HepG2 (cell line): ENCODE measurements around the gene ATG7. TPM values are rescaled to one million over a fixed set of nuclear protein-coding genes. Genes with fewer than 3 reads are reported as not detected.

Source experiments
- ATAC-seq: fragments of 200-7000 bp; cut with Tn5 transposase; 3 replicates; pipeline ENCODE4 v1.9.1; 2020; ENCODE audit warnings: mild to moderate bottlenecking, moderate library complexity
- BruUV-seq: library from RNA; stranded (reverse); fragments of 400-500 nt; replicated peaks from 2 replicates; lab custom pipeline; 2021; lab: Mats Ljungman, UMichigan
- CTCF ChIA-PET: fragments of 300-600 bp; formaldehyde crosslinking; extraction: SDS; loops from one replicate; lab custom pipeline; 2021; ENCODE audit warnings: low total read pairs, inconsistent platforms, low intra/inter-chr PET ratio; lab: Yijun Ruan, JAX
- POLR2A ChIA-PET: fragments of 350-600 bp; sonication (Branson Sonifier 250); formaldehyde crosslinking; loops from one replicate; lab custom pipeline; 2020; ENCODE audit warnings: antibody characterized with exemption, inconsistent platforms; lab: Yijun Ruan, JAX
- DNase-seq: peaks from one replicate; pipeline ENCODE4 v3.0.0-alpha.2; 2015; ENCODE audit warnings: low spot score
- FAIRE-seq: peaks from 3 replicates; lab custom pipeline; 2011; peaks lifted over from hg19 to GRCh38; lab: Jason Lieb, UNC
- H2AFZ ChIP-seq: one replicate; pipeline ENCODE4 v1.6.1; 2011; ENCODE audit warnings: low read length, inconsistent platforms
- H3K27ac ChIP-seq: fragments of 300-600 bp; 3 replicates; pipeline ENCODE4 v1.8.0; 2011; ENCODE audit warnings: mixed run types, mild to moderate bottlenecking, mixed read lengths, low read length, inconsistent platforms; ENCODE audit not compliant: insufficient read depth; ENCODE audit errors: extremely low read length
- H3K27me3 ChIP-seq, 2 experiments: fragments of 200-600 bp in 1 of 2; 2 replicates in 1 of 2; 3 replicates in 1 of 2; pipeline versions ENCODE4 v1.6.0 to v1.8.0; 2011; ENCODE audit warnings: low read length in 2 of 2, mild to moderate bottlenecking in 2 of 2, moderate library complexity in 2 of 2, inconsistent platforms in 1 of 2; ENCODE audit not compliant: insufficient read depth in 2 of 2, control insufficient read depth in 1 of 2
- H3K36me3 ChIP-seq, 2 experiments: fragments of 200-600 bp in 1 of 2; replicated peaks in 1 of 2; 2 replicates in 1 of 2; 3 replicates in 1 of 2; pipeline versions ENCODE4 v1.5.1 to v1.8.0; 2011; ENCODE audit warnings: low read length in 2 of 2, inconsistent platforms in 1 of 2; ENCODE audit not compliant: insufficient read depth in 2 of 2, control insufficient read depth in 1 of 2
- H3K4me1 ChIP-seq: 2 replicates; pipeline ENCODE4 v1.5.1; 2012; ENCODE audit warnings: low read length, inconsistent platforms; ENCODE audit not compliant: insufficient read depth
- H3K4me2 ChIP-seq: 2 replicates; pipeline ENCODE4 v1.6.0; 2011; ENCODE audit warnings: low read depth, low read length, inconsistent platforms
- H3K4me3 ChIP-seq, 3 experiments: fragments of 200-600 bp in 1 of 3; sonication (generic), shearing (Covaris generic) in 1 of 3; replicated peaks in 1 of 3; 2 replicates each; pipeline ENCODE4 v1.5.1; 2011 to 2016; ENCODE audit warnings: low read length in 3 of 3, inconsistent platforms in 2 of 3, low read depth in 2 of 3, mild to moderate bottlenecking in 2 of 3, control low read depth in 1 of 3, mixed read lengths in 1 of 3; ENCODE audit not compliant: insufficient read depth in 1 of 3
- H3K79me2 ChIP-seq: one replicate; pipeline ENCODE4 v1.6.1; 2011; ENCODE audit warnings: low read length, inconsistent platforms; ENCODE audit not compliant: insufficient read depth
- H3K9ac ChIP-seq: 2 replicates; pipeline ENCODE4 v1.6.0; 2011; ENCODE audit warnings: mild to moderate bottlenecking, low read depth, low read length, inconsistent platforms; ENCODE audit not compliant: insufficient read depth
- H3K9me3 ChIP-seq: 2 replicates; pipeline ENCODE4 v1.5.1; 2012; ENCODE audit warnings: mild to moderate bottlenecking, low read length
- H4K20me1 ChIP-seq: 2 replicates; pipeline ENCODE4 v1.6.0; 2011; ENCODE audit warnings: inconsistent platforms, mild to moderate bottlenecking, low read length, moderate library complexity; ENCODE audit not compliant: insufficient read depth
- ARNTL ChIP-seq: sonication (generic); formaldehyde crosslinking; IDR thresholded peaks from 2 replicates; pipeline ENCODE4 v1.4.0; 2020; ENCODE audit warnings: mild to moderate bottlenecking, missing genetic modification reagents
- BCL6 ChIP-seq: IDR thresholded peaks from 2 replicates; pipeline ENCODE4 v1.6.1; 2016; ENCODE audit warnings: missing genetic modification reagents, missing compliant biosample characterization
- CHD2 ChIP-seq: IDR thresholded peaks from 2 replicates; pipeline ENCODE4 v1.6.1; 2011; ENCODE audit warnings: low read depth, low read length, improper control_type of control experiment
- CREM ChIP-seq, 2 experiments: sonication (generic) in 1 of 2; formaldehyde crosslinking in 1 of 2; IDR thresholded peaks; 2 replicates each; pipeline versions ENCODE4 v1.4.0 to v1.6.1; 2016 to 2020; ENCODE audit warnings: antibody characterized with exemption in 1 of 2, mild to moderate bottlenecking in 1 of 2, missing genetic modification reagents in 1 of 2
- GTF3A ChIP-seq: sonication (generic); formaldehyde crosslinking; conservative IDR thresholded peaks from 2 replicates; pipeline ENCODE4 v1.4.0; 2020; ENCODE audit warnings: mild to moderate bottlenecking, missing genetic modification reagents
- HHEX ChIP-seq: IDR thresholded peaks from 2 replicates; pipeline ENCODE4 v1.6.1; 2016; ENCODE audit warnings: control low read depth
- MEIS2 ChIP-seq: sonication (generic); formaldehyde crosslinking; IDR thresholded peaks from 2 replicates; pipeline ENCODE4 v1.9.0; 2021; ENCODE audit warnings: mild to moderate bottlenecking, missing genetic modification reagents
- NR2F1 ChIP-seq, 2 experiments: fragments of 450-650 bp in 1 of 2; formaldehyde crosslinking in 1 of 2; IDR thresholded peaks; 2 replicates each; pipeline versions ENCODE4 v1.5.0 to v1.6.1; 2016 to 2020; ENCODE audit warnings: mild to moderate bottlenecking in 1 of 2, missing compliant biosample characterization in 1 of 2, missing genetic modification reagents in 1 of 2, moderate library complexity in 1 of 2
- SNRNP70 ChIP-seq: fragments of 200-400 bp; formaldehyde crosslinking; IDR thresholded peaks from 2 replicates; pipeline ENCODE4 v1.6.1; 2017; ENCODE audit warnings: mild to moderate bottlenecking, low read depth, low read length, moderate library complexity
- SP4 ChIP-seq: sonication (generic); formaldehyde crosslinking; IDR thresholded peaks from 2 replicates; pipeline ENCODE4 v1.8.1; 2023; ENCODE audit warnings: mild to moderate bottlenecking, missing genetic modification reagents
- THAP11 ChIP-seq: IDR thresholded peaks from 2 replicates; pipeline ENCODE4 v1.6.1; 2016; ENCODE audit warnings: missing biosample characterization, missing genetic modification reagents
- ZNF12 ChIP-seq: sonication (generic); formaldehyde crosslinking; IDR thresholded peaks from 2 replicates; pipeline ENCODE4 v1.5.0; 2020; ENCODE audit warnings: missing genetic modification reagents
- ZSCAN20 ChIP-seq: sonication (generic); formaldehyde crosslinking; IDR thresholded peaks from 2 replicates; pipeline ENCODE4 v1.4.0; 2020; ENCODE audit warnings: missing genetic modification reagents, mild to moderate bottlenecking, borderline replicate concordance
- WGBS: methylation state at CpG from one replicate; pipeline ENCODE4 v1.1.6; 2017; ENCODE audit warnings: low lambda C conversion rate; 5-methylcytosine and 5-hydroxymethylcytosine counted together
- in situ Hi-C: cut with HindIII; loops from 2 replicates; pipeline ENCODE4 v1.10.0; 2017; ENCODE audit warnings: low pct_unique_long_range_greater_than_20kb; ENCODE audit not compliant: extremely low pct_ligation_motif_present
- intact Hi-C: fragments of 100-400 bp; cut with micrococcal nuclease; formaldehyde crosslinking; loops from one replicate; pipeline ENCODE4 v1.10.0; 2022; ENCODE audit not compliant: unreplicated experiment
- polyA plus RNA-seq, 8 experiments: library from polyadenylated mRNA; depleted of rRNA in 3 of 8; stranded (reverse) in 7 of 8; unstranded in 1 of 8; fragments of >200 nt; fragmentation: Illumina TruSeq in 4 of 8; extraction: Trizol in 4 of 8; gene quantifications; 2 replicates each; pipeline versions ENCODE4 v1.2.1 to v1.2.3, GENCODE V29; 2011 to 2016; ENCODE audit warnings: low read depth in 4 of 8, missing spikeins in 1 of 8, mixed read lengths in 1 of 8; ENCODE audit not compliant: insufficient read depth in 1 of 8
- total RNA-seq, 5 experiments: library from RNA; depleted of rRNA; stranded (reverse); fragments of >200 nt; fragmentation: Illumina TruSeq; extraction: Trizol; gene quantifications; 2 replicates each; pipeline ENCODE4 v1.2.3, GENCODE V29; 2016; ENCODE audit warnings: low read depth in 1 of 5

The ATG7 gene
- total and polyA plus RNA-seq, 2 of the 13 experiments (the other 11 are each of a cell fraction or from before 2014, with no cell fraction given): 7.8 to 22.1 TPM

DNA sequence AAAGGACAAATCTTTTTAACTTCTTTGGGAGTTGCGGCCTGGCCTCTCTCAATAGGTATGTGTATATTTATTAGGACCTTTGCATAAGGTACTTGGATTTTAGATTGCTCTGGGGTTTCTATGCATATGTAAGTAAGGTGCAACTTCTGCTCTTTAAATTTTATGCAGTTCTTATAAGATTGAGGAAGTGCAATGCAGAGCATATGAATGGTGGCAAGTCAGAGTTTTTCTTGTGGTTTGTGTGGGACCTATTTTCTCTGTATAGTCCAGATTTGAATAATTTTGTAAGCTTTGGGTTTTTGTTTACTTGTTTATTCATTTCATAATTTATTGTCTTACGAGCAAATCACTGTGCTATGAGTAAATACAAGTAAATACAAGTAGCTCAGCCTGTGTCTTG, 101.5 kb downstream of the ATG7 start:
- Histone ChIP-seq H3K4me1 (no peaks in the 10 kb centered on the region), H4K20me1 (no peaks in the 10 kb centered on the region), H3K36me3 (no peaks in the 10 kb centered on the region), H3K9me3 (no peaks in the 10 kb centered on the region), H3K27me3 (no peaks in the 10 kb centered on the region), H3K27ac (no peak overlapping the region), H3K4me2 (no peak overlapping the region), H3K79me2 (no peaks in the 10 kb centered on the region), H2AFZ (no peak overlapping the region), H3K4me3 (no peak overlapping the region), H3K9ac (no peak overlapping the region)
- TF ChIP-seq ARNTL (CRISPR knock-in tag) (no peak), CHD2 (no peak), GTF3A (CRISPR knock-in tag) (no peak), HHEX (CRISPR knock-in tag) (no peak), THAP11 (CRISPR knock-in tag) (no peak), ZNF12 (CRISPR knock-in tag) (no peak), NR2F1 (CRISPR knock-in tag; IDR thresholded peaks at IDR 0.05) (no peak), MEIS2 (CRISPR knock-in tag) (no peak), CREM (IDR thresholded peaks at IDR 0.05) (no peak), CREM (CRISPR knock-in tag; IDR thresholded peaks at IDR 0.05) (no peak), SP4 (CRISPR knock-in tag) (no peak), BCL6 (no peak), ZSCAN20 (CRISPR knock-in tag) (no peak), SNRNP70 (no peak)
- POLR2A ChIA-PET: no interaction called here
- no TSS peak for BruUV-seq
- no peak for DNase-seq
- in situ Hi-C loops (no loop called here), intact Hi-C loops (no loop called here)
- 92% methylated on average over 2 of the region's 2 CpGs for whole genome bisulfite sequencing
- CTCF ChIA-PET: no interaction called here
- no peak for ATAC-seq
- no peak for FAIRE-seq
